ENCODE measurements around the gene VPS54.

DNA sequence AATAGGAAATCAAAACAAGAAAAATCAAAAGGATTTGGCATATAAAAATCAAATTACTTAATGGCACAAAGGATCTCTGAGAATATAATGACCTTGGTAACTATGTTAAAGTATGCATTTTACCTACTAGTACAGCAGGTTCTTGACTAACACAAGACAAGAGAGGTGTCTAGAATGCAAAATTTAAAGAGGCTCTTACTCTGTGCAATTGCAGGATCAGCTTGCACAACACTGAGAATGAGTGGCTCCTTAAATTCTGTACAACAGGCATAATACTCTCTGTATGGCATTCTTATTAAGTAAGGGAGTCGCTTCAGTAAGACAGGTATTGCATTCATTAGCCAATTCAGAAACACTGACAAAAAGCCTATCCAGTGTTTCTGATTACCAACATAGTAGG is 104.9 kb downstream of the VPS54 start:
- no peak for TF ChIP-seq POLR2AphosphoS5 (IDR thresholded peaks at IDR 0.05; ENCODE audit: low read depth, low read length)
- TF ChIP-seq, protein P1, sequence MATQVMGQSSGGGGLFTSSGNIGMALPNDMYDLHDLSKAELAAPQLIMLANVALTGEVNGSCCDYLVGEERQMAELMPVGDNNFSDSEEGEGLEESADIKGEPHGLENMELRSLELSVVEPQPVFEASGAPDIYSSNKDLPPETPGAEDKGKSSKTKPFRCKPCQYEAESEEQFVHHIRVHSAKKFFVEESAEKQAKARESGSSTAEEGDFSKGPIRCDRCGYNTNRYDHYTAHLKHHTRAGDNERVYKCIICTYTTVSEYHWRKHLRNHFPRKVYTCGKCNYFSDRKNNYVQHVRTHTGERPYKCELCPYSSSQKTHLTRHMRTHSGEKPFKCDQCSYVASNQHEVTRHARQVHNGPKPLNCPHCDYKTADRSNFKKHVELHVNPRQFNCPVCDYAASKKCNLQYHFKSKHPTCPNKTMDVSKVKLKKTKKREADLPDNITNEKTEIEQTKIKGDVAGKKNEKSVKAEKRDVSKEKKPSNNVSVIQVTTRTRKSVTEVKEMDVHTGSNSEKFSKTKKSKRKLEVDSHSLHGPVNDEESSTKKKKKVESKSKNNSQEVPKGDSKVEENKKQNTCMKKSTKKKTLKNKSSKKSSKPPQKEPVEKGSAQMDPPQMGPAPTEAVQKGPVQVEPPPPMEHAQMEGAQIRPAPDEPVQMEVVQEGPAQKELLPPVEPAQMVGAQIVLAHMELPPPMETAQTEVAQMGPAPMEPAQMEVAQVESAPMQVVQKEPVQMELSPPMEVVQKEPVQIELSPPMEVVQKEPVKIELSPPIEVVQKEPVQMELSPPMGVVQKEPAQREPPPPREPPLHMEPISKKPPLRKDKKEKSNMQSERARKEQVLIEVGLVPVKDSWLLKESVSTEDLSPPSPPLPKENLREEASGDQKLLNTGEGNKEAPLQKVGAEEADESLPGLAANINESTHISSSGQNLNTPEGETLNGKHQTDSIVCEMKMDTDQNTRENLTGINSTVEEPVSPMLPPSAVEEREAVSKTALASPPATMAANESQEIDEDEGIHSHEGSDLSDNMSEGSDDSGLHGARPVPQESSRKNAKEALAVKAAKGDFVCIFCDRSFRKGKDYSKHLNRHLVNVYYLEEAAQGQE (IDR thresholded peaks at IDR 0.05; ENCODE audit: insufficient read depth in 1 of 2, low read depth in 2 of 2, low read length in 2 of 2) = no peak
- no peak for TF ChIP-seq TAF1 (IDR thresholded peaks at IDR 0.05; ENCODE audit: borderline replicate concordance, insufficient read depth, low read length)
